Hematopoietic multipotent progenitor cell treated with erythropoietin and hydrocortisone succinate and interleukin-3 and kit ligand, for 6 days (in vitro differentiated cells): ENCODE measurements around the gene LYZL6.
A peak's percentile ranks its signal among the peaks of the same experiment; 100 is the strongest.
"Not testable (repeated sequence)": the region's sequence is repeated elsewhere in the genome, so short reads cannot be mapped to it uniquely, and the experiment has no call there.

Experiments
- DNase-seq: peaks from one replicate; pipeline ENCODE4 v3.0.0-alpha.2; 2015

Gene LYZL6

GRCh38 chr17:35944151-35944550 lies 638 bp upstream of the LYZL6 start:
- no peak for DNase-seq

- peak; percentile 83 for DNase-seq
These were observed 826 bp downstream of the LYZL6 start for GRCh38 chr17:35942588-35943186.

DNA sequence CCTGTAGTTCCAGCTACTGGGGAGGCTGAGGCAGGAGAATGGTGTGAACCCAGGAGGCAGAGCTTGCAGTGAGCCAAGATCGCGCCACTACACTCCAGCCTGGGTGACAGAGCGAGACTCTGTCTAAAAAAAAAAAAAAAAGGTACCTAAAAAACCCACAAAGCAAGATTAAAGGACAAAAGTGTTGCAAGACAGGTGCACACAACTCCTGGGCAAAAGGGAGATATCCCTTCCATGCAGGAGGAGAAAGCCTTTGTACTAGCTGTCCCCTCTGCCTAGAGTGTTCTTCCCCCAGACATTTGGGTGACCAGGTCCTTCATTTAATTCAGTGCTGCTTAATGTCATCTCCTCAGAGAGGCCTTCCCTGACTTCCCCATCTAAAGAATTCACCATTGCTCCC lies 5.0 kb downstream of the LYZL6 start:
- not testable (repeated sequence) for DNase-seq

- DNase-seq = no peak
These were observed 7.5 kb downstream of the LYZL6 start for GRCh38 chr17:35936063-35936462.

DNA sequence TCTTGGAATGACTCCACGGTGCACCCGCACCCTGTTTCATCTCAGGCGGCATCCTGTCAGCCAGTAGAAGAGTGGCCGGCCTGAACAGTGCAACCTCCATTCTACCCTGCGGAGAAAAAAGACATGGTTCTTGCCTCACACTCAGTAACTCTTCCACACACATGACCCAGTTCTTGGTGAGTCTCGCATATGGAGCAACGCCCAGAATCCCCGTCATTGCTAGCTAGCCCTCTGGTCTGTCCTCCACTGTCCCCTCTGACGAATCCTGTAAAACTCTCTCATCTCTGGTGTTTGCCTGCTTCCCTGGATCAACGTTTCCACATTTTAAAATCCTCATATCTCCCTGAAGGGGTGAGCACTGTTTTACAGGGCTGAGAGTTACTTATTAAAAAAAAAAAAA lies 8.8 kb downstream of the LYZL6 start:
- DNase-seq = no peak

DNA sequence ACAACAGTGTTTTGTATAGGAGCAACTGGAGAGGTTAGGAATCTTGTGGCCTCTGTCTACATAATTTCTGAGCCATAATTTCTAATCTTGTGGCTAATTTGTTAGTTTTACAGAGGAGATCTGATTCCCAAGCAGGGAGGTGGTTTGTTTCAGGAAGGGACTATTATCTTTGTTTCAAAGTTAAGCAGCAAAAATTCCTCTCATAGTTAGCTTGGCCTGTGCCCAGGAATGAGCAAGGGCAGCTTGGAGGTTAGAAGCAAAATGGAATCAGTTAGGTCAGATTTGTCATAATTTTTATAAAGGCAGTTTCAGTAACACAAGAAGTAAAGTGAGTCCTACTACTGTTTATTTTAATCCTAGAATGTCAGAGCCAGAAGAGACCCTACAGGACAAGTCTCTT lies 10.9 kb downstream of the LYZL6 start:
- no peak for DNase-seq

DNA sequence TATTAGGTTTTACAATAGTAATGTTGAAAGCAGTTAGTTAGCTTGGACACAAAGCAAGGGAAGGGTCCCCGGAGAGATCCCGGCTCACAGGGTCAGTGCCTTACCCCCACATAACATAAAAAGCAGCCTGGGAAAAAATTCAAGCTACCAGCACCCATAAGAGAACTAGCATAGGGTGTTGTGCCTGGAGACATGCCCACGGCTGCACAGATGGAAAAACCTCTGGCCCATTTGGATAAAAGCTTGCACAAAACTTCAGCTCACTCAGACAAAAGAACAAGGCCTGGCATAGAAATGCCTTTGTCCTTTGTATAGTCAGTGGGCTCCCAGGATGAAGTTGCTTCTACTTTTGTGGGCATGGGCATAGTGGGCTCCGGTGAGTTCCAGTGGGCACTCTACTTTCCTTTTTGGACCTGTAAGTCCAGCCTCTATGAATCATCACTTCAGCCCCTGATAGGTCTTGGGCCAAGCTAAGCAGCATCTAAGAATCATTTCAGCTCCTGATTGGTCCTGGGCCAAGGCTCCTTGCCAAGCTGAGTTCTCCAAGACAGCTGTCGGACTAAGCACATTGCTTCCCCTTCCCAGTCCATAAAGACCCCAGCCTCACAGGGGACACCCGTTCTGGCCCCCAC lies 11.6 kb downstream of the LYZL6 start:
- no peak for DNase-seq

- peak; percentile 94 for DNase-seq
These were observed 13.1 kb downstream of the LYZL6 start, which contains the start of gene RDM1 for GRCh38 chr17:35930211-35931065. Gene RDM1, minus strand, starts transcription at chr17:35930773. Its CDS starts 46 bp downstream, at chr17:35930727.

DNA sequence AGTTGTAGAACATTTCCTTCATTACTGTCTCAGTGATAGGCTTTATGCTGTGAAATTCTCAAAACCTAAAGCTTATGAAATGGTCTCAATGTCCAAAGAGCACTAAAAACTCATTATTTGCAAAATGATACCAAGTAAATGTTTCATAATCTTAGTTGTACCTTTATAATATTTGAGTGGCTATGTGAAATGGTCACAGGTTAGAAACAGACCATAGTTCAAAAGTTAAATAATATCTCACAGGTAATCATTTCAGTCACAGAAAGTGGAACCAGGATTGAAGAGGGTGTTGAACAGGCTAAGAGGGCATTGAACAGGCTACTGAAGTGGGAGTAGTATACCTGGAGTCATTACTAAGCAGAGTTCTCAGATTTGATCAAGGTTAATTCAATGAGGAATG lies 15.8 kb downstream of the LYZL6 start:
- no peak for DNase-seq

GRCh38 chr17:35923609-35924114 lies 19.9 kb downstream of the LYZL6 start:
- DNase-seq = no peak

DNA sequence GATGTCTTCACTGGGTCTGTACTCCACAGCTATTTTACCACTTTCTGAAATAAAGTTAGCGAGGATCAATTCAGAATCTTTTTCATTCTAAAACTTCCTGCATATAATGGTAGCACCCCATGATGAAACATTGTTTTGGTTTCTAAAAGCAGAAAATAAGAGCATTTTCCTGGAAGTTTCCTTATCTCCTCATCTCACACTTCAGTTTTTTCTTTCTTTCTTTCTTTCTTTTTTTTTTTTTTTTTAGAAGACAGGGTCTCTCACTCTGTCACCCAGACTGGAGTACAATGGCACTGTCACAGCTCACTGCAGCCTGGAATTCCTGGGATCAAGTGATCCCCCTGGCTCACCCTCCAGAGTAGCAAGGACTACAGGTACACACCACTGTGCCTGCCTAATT lies 23.3 kb downstream of the LYZL6 start:
- no peak for DNase-seq

DNA sequence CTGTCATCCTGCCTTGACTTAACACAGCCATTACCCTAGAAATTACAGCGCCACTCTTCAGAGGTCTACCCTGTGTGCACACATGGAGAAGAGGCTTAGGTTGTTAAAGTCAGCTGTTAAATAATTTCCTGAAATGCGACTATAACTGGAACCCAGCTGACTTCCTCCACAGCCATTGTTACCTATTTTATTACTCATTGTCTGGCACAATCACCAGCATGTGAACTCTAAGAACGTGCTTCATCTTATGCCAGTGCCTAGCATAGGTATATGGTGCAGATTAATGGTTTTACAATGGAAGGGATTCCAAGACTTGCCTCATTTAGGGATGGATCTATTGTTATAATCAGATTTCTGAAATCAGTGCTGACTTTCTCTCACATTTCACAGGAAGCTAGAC lies 24.8 kb downstream of the LYZL6 start:
- no peak for DNase-seq

DNA sequence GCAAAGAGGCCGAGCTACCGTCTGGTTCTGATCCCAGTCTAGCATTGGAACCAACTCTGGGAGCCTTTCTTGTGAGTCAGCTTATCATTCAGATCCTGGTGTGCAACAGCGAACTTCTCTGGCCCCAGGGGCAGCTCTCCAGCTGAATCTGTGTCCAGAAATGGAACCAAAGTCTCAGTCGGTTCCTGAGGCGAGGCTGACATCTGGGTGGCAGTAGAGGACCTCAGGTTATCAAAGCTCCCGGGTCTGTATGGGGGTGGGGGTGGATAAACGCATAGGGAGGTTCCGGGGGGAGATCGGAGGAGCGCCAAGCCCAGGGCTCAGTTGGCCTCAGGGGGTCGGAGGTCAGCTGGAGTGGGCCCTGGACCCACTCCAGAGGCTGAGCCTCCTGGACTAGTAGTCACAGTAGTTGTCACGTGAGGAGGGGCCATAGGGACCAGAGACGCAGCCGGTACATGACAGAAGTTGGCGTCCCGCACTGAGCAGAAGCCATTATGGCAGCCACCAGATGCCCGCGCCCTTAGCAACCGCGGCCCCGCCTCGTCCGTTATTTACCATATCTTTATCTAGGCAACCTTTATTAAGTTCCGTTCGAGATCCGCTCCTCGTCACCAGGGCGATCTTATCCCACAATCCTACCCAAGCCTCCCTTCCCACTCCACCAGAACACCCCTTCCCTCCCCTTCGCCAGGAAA lies 25.8 kb downstream of the LYZL6 start:
- no peak for DNase-seq

DNA sequence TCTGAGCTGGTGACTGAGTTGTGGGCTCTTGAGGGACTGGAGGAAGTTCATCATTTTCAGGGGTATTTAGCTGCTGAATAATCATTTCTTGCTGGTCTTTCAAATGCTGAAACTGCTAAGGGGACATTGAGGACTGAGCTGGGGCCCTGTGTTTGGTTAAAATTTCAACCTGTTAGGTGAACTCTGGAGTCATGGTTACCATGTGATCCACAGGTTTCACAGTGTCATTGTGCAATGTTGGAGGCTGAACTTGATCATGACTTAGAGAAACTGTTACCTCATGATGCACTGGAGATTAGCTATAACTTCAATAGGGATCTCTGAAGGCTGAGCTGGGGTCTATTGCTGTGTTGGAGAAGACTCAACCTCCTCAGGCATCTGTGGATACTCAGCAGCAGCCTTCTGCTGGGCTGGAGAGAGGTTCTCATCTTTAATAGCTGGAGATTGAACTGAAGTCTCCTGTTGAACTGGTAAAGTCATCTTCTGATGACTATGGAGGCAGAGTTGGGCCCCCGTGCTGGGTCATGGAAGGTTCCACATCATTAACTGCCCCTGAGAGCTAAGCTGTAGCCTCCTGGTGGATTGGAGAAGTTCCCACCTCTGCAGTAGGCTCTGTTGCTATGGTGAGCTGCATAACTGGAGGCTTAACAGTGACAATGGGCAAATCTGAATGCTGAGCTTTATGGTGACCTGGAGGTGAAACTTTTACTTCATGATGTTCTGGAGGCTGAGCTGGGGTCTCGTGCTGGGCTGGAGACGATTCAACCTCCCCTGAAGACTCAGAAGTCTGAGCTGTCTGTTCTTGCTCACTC lies 28.2 kb downstream of the LYZL6 start:
- DNase-seq = no peak

GRCh38 chr17:35914354-35914753 lies 29.2 kb downstream of the LYZL6 start:
- DNase-seq = no peak

GRCh38 chr17:35913609-35914008 lies 29.9 kb downstream of the LYZL6 start:
- no peak for DNase-seq

DNA sequence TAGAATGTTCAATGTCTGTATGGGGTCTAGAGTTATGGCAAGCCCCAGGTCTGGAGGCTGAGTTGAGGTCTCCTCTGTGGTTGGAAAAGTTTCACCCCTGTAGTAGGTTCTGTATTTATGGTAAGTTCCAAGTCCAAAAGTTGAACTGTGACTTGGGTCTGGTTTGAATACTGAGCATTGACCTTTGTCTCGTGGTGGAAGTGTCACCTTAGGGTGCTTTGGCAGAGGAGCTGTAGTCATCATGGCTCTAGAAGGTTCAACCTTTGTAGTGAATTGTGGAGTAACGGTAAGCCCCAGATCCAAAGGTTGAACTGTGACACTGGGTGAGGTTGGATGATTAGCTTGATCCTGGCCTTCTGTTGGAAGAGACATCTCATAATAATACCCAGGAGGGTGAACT lies 30.6 kb downstream of the LYZL6 start:
- DNase-seq = no peak

DNA sequence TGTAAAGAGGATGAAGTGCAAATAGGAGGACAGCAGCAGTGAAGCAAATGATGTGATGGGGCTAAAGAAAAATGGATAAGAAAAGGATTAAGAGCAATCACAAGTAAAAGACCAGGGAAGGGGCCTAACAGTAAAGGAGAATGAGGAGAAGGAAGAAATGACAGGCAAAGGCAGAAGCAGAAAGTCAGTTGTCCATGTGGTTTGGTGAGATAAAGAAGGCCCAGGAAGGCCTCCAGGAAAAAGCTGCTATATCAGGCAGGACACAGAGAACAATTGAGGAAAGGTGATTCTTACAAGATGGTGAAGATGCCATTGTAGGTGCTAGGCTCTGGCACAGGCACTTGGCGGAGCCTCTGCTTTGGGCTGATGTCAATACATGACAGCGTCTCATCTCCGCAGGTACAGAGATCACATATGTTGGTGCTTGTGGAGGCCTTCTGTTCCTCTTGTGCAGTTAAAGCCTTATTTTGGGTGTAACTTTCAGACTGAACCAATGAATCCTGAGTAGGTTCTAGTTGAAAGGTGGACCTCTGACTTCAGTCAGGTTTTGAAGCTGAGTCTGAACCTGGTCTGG lies 31.1 kb downstream of the LYZL6 start:
- DNase-seq = peak; percentile 67

DNA sequence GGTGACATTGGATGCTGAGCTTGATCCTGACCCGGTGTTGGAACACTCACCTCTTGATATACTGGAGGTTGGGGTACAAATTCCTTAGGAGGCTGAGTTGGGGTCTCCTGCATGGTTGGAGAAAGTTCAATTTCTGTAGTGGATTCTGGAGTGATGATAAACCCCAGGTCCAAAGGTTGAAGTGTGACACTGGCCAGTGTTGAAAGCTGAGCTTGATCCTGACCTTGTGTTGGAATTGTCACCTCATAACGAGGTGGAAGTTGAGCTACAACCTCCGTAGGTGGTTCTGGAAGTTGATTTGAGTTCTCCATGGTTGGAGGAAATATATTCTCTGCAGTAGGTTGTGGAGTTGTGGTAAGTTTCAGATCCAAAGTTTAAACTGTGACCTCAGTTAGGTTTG lies 34.1 kb downstream of the LYZL6 start:
- no peak for DNase-seq

- no peak for DNase-seq
These were observed 35.8 kb downstream of the LYZL6 start for GRCh38 chr17:35907691-35908090.

DNA sequence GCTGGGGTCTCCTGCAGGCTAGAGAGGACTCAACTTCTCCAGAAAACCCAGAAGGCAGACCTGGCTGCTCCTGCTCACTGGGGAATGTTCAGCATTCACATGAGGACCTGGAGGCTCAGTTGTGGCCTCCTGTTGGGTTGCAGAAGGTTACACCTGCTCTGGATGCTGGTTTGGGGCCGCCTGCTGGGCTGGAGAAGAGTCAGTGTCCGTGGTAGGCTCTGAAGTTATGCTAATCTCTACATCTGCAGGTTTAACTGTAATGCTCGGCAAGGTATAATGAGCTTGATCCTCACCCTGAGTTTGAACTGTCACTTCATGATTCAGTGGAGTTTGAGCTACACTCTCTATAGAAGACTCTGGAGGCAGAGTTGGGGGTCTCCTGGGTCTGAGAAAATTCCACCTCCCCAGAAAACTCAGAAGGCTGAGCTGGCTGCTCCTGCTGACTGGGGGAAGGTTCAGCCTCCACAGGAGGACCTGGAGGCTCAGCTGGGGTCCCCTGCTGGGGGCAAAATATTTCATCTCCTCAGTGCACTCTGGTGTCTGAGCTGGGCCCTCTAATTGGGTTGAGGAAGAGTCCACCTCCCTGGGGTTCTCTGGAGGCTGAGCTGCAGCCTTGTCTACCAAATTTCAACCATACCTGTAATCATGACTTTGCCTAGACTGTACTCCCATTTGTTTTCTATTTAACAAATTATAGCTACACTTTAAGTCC lies 36.4 kb downstream of the LYZL6 start:
- no peak for DNase-seq
